Putamen (tissue), 1 donor: ENCODE measurements around the gene PRXL2A.
"Not testable (repeated sequence)": the region's sequence is repeated elsewhere in the genome, so short reads cannot be mapped to it uniquely, and the experiment has no call there.

Experiments used
- DNase-seq: peaks from one replicate; pipeline ENCODE4 v3.0.0-alpha.2; 2016; ENCODE audit warnings: low spot score

PRXL2A gene

DNA sequence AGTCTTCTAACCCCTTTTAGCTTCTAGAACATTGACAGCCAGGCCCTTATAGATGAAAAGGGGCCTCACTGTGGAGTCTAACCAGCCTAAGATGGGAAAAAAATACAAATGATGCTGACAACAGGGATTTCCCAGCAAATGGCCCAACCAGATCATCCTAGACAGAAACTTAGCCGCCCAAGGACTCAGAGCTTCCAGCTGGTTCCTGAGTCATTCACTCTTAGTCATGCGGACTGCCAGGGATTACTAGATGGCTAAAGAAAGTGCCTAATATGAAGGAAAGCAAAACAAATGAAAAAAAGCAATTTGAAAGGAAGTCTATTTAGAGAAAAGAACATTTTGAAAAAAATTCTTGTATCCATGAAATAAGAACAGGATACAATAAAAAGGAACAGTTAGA is 69.5 kb downstream of the PRXL2A start:
- no peak for DNase-seq

DNA sequence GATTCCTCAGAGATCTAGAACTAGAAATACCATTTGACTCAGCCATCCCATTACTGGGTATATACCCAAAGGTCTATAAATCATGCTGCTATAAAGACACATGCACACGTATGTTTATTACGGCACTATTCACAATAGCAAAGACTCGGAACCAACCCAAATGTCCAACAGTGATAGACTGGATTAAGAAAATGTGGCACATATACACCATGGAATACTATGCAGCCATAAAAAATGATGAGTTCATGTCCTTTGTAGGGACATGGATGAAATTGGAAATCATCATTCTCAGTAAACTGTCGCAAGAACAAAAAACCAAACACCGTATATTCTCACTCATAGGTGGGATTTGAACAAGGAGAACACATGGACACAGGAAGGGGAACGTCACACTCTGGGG is 72.0 kb downstream of the PRXL2A start:
- DNase-seq: not testable (repeated sequence)

DNA sequence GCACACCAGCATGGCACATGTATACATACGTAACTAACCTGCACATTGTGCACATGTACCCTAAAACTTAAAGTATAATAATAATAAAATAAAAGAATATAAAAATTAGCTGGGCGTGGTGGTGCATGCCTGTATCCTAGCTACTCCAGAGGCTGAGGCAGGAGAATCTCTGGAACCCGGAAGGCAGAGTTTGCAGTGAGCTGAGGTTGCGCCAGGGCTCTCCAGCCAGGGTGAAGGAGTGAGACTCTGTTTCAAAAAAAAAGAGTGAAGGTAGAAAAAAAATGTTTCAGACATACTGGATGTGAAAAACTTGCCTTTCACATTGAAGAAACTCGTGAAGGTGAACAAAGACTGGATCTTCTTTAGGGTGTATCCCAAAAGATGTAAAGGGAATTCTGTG is 72.5 kb downstream of the PRXL2A start:
- DNase-seq: no peak

DNA sequence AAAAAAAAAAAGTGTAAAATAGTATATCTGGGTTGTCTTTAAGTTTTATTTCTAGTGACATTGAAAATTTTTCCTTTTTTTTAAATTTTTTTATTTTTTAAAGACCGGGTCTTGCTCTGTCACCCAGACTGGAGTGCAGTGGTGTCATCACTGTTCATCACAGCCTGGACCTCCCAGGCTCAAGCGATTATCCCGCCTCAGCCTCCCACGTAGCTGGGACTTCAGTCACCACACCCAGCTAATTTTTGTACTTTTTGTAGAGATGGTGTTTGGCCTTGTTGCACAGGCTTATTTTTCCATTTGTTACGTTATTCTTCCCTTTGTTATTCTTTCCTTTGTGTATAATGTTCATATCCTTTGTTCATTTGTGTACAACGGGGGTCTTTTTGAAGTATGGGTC is 75.9 kb downstream of the PRXL2A start:
- DNase-seq: no peak

DNA sequence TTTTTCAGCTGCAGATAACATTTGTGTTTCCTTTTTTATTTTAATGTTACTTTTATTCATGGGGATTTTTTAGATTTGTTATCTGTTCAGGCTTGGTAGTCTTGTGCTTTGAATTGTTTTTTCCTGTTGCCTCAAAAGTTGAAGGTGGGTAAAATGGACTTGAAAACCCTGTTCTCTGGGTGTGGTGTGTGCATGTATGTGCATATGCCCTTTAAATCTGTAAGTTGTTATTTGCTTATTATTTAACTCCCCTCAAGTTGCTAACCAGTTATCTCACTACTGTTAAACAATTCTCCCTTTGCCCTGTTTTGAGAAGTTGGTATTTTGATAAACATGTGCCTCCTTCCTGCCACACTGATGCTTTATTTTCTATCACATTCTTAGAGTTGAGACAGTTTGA is 76.3 kb downstream of the PRXL2A start:
- DNase-seq: no peak

DNA sequence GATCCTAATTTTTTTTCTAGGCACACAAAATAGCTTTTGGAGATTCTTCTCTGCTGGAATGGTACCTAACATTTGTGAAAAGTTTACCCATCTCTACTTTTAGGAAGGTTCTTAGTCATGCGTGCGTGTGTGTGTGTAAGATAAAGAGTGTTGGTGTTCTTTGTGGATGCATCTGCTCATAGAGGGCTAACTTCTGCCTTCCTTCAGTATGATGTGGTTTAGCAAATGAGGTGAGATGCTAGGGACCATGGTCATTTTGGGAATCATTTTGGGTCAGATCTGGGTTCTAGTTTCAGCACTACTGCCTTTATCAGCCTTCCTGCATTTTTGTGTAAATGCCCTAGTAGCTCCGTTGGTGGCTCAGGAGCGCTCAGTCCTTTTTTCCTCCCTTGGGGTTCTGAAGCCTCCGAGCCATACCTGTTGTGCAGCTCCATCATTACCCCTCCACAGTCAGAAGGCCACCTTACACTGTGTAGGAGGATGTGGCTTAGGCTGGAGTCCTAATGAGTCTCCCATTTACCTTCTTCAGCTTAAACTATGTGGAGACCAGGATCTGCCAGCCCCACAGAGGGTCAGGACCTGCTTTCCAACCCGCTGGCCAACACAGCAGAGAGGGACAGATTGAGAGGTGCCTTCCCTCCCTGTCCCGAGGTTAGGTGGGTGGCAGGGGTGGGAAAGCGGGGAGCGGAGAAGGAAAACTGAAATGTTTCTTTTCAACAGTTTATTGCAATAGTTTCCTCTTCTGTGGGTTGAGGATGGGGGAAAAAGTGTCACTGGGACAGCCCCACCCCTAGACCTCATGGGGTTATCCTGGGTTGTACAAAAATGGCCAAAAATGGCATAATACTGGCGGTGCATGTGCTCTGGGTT is 77.0 kb downstream of the PRXL2A start:
- DNase-seq: no peak

DNA sequence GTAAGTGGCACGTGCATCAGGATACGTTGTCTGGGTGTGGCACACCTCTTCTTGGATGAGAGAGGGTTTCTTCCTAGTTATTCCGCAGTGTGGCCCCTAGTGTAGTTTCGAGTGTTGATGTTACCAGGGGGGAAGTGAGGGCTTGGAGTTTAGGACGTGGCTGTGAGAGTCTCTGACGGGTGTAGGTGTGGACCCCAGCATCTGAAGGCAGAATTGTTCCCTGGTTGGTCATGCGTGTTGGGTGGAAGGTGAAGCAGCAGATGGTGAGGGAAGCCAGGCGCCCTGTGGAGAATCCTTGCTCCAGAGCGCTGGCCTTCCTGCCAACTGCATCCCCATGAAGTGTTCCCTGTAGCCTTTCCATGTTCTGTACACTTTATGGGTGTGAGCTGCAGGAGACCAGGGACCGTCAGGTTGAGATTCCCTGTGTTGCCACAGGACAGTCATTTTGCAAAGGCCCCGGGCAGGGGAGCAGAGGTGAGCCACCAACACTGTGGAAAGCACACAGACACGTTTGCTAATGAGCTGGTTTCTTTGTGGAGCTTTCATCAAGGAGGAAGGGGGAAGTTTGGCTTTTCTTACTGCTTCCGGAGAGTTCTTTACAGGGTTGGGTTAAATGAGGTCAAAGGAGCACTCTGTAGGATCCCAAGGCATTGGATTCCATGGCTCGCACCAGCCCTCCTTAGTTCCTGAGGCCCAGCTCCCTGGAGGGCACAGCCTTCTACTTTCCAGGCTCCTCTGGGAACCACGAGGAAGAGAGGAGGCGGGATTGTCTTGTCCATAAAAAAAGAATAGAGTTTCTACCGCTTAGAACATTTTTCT is 77.8 kb downstream of the PRXL2A start:
- DNase-seq: no peak
